Mucosa of descending colon (tissue), 3 donors: ENCODE results near the gene CCL19. TPM values are rescaled to one million over a fixed set of nuclear protein-coding genes. Genes with fewer than 3 reads are reported as not detected.

ENCODE experiments used
- ATAC-seq: fragments of 200-7000 bp; cut with Tn5 transposase; one replicate; pipeline ENCODE4 v1.9.1; 2020; ENCODE audit warnings: mild to moderate bottlenecking, moderate library complexity
- DNase-seq, 3 donors: peaks; one replicate each; pipeline ENCODE4 v3.0.0-alpha.2; 2020
- H3K36me3 ChIP-seq: fragments of 200-600 bp; one replicate; pipeline ENCODE4 v1.8.0; 2021; ENCODE audit warnings: low read depth, mild to moderate bottlenecking
- H3K4me1 ChIP-seq: fragments of 200-600 bp; one replicate; pipeline ENCODE4 v1.8.0; 2021; ENCODE audit warnings: low read depth, mild to moderate bottlenecking
- H3K4me3 ChIP-seq: fragments of 200-600 bp; one replicate; pipeline ENCODE4 v1.8.0; 2021; ENCODE audit warnings: mild to moderate bottlenecking
- H3K9me3 ChIP-seq: fragments of 200-600 bp; one replicate; pipeline ENCODE4 v1.8.0; 2021; ENCODE audit warnings: mild to moderate bottlenecking
- intact Hi-C, 2 donors: fragments of 100-400 bp; cut with DNase I in 1 of 2; cut with micrococcal nuclease in 1 of 2; formaldehyde crosslinking; loops; one replicate each; pipeline versions ENCODE4 v1.11.0 to v1.11.1; 2022; cut with DNase I, micrococcal nuclease
- total RNA-seq, 3 donors: library from RNA; stranded (reverse); fragmentation: NEBNext Ultra II Directional in 2 of 3; extraction: Animal tissue kit (Norgen Biotek cat#: 25700) in 2 of 3; gene quantifications; one replicate each; pipeline versions ENCODE4 v1.2.1 to v1.2.4, GENCODE V29; 2021 to 2023
- TF ChIP-seq, protein P1 (sequence below): fragments of 200-600 bp; IDR thresholded peaks from one replicate; pipeline ENCODE4 v1.8.0; 2022; ENCODE audit warnings: antibody characterized with exemption, mild to moderate bottlenecking
- donor health status: DM: no; HTN: no; CAD: no; lungs with moderate emphysema.
- donor health status: DM: no; HTN: no; CAD: no.
- donor health status: DM: no; HTN: yes; CAD: no.

CCL19 gene
- total RNA-seq, 3 donors from 2014 or later: 1.3 to 8.7 (median 1.6) TPM

DNA sequence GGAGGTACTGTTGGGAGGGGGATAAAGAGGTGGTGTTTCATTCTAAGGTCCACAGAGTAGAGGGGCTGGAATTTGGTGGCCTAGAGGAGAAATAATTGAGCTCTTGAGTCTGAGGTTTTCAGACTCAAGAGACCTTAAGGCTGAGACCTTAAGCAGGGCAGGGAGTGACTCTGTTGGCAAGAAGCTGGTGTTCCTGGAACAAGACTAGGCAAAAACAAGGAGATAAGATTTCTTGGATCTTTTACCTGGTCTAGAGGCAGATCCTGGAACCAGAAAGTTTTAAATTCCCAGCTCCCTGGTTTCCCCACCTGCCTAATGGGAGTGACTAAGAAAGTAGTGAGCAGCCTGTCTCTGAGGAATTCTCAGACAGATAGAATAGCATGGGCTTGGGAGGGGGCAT, 22.9 kb upstream of the CCL19 start:
- Histone ChIP-seq H3K9me3 (no peaks in the 10 kb centered on the region), H3K4me3 (no peak overlapping the region), H3K4me1 (no peaks in the 10 kb centered on the region), H3K36me3 (no peaks in the 10 kb centered on the region)
- no peak for ATAC-seq
- no peak for DNase-seq
- intact Hi-C loops: no loop called here
- TF ChIP-seq, protein P1, sequence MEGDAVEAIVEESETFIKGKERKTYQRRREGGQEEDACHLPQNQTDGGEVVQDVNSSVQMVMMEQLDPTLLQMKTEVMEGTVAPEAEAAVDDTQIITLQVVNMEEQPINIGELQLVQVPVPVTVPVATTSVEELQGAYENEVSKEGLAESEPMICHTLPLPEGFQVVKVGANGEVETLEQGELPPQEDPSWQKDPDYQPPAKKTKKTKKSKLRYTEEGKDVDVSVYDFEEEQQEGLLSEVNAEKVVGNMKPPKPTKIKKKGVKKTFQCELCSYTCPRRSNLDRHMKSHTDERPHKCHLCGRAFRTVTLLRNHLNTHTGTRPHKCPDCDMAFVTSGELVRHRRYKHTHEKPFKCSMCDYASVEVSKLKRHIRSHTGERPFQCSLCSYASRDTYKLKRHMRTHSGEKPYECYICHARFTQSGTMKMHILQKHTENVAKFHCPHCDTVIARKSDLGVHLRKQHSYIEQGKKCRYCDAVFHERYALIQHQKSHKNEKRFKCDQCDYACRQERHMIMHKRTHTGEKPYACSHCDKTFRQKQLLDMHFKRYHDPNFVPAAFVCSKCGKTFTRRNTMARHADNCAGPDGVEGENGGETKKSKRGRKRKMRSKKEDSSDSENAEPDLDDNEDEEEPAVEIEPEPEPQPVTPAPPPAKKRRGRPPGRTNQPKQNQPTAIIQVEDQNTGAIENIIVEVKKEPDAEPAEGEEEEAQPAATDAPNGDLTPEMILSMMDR: no peak

DNA sequence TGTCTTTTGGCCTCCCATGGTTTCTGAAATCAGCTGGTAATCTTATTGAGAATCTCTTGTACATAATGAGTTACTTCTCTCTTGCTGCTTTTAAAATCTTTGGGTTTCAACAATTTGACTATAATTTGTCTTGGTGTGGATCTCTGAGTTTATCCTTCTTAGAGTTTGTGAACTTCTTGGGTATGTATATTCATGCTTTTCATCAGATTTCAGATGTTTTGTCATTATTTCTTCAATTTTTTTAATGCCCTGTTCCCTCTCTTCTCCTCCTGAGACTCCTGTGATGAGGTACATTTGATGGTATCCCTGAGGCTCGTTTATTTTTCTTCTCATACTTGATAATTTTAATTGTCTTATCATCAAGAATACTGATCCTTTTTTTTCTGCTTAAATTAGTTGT, 21.1 kb upstream of the CCL19 start:
- TF ChIP-seq, protein P1: no peak
- Histone ChIP-seq H3K4me3 (no peak overlapping the region), H3K36me3 (no peaks in the 10 kb centered on the region), H3K4me1 (no peaks in the 10 kb centered on the region), H3K9me3 (no peaks in the 10 kb centered on the region)
- intact Hi-C loops: no loop called here
- ATAC-seq (no peak), DNase-seq (no peak)

DNA sequence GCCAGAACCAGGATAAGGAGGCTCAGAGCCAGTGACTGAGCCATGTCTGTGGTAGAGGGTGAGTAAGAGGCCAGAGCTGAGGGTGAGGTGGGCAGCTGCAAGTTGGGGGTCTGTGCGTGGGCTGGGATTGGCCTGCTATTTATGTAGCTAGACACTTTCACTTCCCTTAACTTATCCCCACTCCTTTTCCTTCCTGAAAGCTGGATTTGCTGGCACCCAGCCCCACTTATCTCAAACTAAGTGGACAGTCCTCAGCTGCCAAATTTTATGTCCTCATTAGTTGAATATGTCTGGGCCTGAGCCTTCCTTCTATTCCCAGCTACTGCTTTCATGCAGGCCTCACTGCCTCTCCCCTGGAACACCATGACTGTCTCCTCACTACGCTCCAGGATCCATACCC, 18.9 kb upstream of the CCL19 start, which contains the start of gene CCL21:
CCL21 (minus strand) TSS at position 114 of the 400 bp plus-strand sequence; CDS start at position 44, 70 bp downstream.
- Histone ChIP-seq H3K4me1 (no peaks in the 10 kb centered on the region), H3K4me3 (no peak within 1 kb of the TSS), H3K36me3 (no peaks in the 10 kb centered on the region), H3K9me3 (no peaks in the 10 kb centered on the region)
- TF ChIP-seq, protein P1: no peak
- peak in 1 of 3 donors; percentile 24 for DNase-seq
- ATAC-seq: no peak
- intact Hi-C loops: no loop called here

DNA sequence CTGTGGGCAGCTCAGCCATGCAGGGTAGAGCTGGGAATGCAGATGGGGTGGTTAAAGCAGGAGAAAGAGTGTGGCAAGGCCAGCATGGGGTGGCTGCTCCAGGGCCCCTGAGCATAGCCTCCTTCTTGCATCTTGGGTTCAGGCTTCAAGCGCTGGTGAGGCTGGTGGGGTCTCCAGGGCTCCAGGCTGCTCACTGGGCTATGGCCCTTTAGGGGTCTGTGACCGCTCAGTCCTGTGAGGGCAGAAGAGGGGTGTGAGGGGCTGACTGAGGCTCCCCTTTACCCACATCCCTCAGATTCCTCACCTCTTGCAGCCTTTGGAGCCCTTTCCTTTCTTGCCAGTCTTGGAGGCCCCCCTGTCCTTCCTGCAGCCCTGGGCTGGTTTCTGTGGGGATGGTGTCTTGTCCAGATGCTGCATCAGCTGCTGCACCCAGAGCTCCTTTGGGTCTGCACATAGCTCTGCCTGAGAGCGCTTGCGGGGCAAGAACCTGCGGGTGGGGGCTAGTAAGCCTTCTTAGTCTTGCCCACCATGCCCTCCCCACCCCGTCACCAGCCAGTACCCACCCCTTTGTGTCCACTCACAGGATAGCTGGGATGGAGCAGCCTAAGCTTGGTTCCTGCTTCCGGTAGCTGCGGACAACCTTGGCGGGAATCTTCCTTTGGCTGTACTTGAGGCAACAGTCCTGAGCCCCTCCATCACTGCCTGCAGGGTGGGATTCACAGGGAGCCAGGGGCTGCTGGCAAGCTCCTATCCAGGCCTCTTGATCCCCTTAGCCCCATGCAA, 18.3 kb upstream of the CCL19 start:
- Histone ChIP-seq H3K36me3 (no peaks in the 10 kb centered on the region), H3K4me1 (no peaks in the 10 kb centered on the region), H3K9me3 (no peaks in the 10 kb centered on the region), H3K4me3 (no peak overlapping the region)
- ATAC-seq: no peak
- TF ChIP-seq, protein P1: no peak
- intact Hi-C loops: no loop called here
- DNase-seq: no peak

DNA sequence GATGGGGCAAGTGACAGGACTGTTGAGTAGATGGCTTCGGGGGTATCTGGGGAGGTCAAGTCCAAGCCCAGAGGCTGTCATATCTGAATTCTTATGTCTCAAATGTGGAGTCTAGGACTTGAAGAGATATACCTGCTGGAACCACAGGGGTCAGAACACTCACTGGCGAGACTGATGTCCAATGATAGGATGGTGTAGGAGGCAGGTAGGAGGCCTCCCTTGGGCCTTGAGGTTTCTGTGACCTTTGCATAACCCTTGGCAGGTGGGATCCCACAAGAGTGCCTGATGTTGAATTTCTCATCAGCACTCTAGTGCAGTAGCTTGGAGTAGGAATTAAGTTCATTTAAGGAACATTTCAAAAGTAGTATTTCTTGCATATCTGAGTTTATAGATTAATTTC, 16.1 kb upstream of the CCL19 start:
- no peak for ATAC-seq
- TF ChIP-seq, protein P1: no peak
- no peaks in the 10 kb centered on the region for H3K36me3 ChIP-seq
- no peaks in the 10 kb centered on the region for H3K4me1 ChIP-seq
- H3K9me3 ChIP-seq: no peaks in the 10 kb centered on the region
- DNase-seq: no peak
- H3K4me3 ChIP-seq: no peak overlapping the region
- intact Hi-C loops: no loop called here
